GM18511 (cell line): ENCODE measurements around the gene MUC15.
"Not testable (repeated sequence)": the region's sequence is repeated elsewhere in the genome, so short reads cannot be mapped to it uniquely, and the experiment has no call there.

Experiments
- ATAC-seq: cut with Tn5 transposase; IDR thresholded peaks from one replicate; pipeline ENCODE4 v1.9.1; 2021; ENCODE audit warnings: mild to moderate bottlenecking, moderate library complexity; ENCODE audit not compliant: unreplicated experiment

MUC15 gene

GRCh38 chr11:26571861-26572654, at the start of gene MUC15:
TSS of gene MUC15 (minus strand) at chr11:26572263. CDS start at chr11:26567094, 5,169 bp downstream.
- no peak for ATAC-seq

- ATAC-seq: no peak
Observed at GRCh38 chr11:26621132-26621531, 49.1 kb upstream of the MUC15 start.

- ATAC-seq: no peak
Observed at GRCh38 chr11:26620282-26621045, 48.4 kb upstream of the MUC15 start.

- ATAC-seq: no peak
Observed at GRCh38 chr11:26618441-26618840, 46.4 kb upstream of the MUC15 start.

GRCh38 chr11:26613759-26614158, 41.7 kb upstream of the MUC15 start:
- ATAC-seq: no peak

GRCh38 chr11:26608507-26609146, 36.6 kb upstream of the MUC15 start:
- peak; percentile 43 for ATAC-seq

GRCh38 chr11:26607725-26608506, 35.9 kb upstream of the MUC15 start:
- ATAC-seq: peak; percentile 59

- no peak for ATAC-seq
Observed at GRCh38 chr11:26599876-26600434, 27.9 kb upstream of the MUC15 start.

GRCh38 chr11:26599425-26599824, 27.4 kb upstream of the MUC15 start:
- no peak for ATAC-seq

- no peak for ATAC-seq
Observed at GRCh38 chr11:26597899-26598298, 25.8 kb upstream of the MUC15 start.

GRCh38 chr11:26597049-26597689, 25.1 kb upstream of the MUC15 start:
- ATAC-seq: not testable (repeated sequence)

- ATAC-seq: not testable (repeated sequence)
Observed at GRCh38 chr11:26595207-26595865, 23.3 kb upstream of the MUC15 start.

- no peak for ATAC-seq
Observed at GRCh38 chr11:26593691-26594090, 21.6 kb upstream of the MUC15 start.

GRCh38 chr11:26587073-26587472, 15.0 kb upstream of the MUC15 start:
- ATAC-seq: no peak

GRCh38 chr11:26584818-26585217, 12.8 kb upstream of the MUC15 start:
- ATAC-seq: no peak

GRCh38 chr11:26583550-26583949, 11.5 kb upstream of the MUC15 start:
- ATAC-seq: no peak

- no peak for ATAC-seq
Observed at GRCh38 chr11:26580929-26581328, 8.9 kb upstream of the MUC15 start.

GRCh38 chr11:26579683-26580082, 7.6 kb upstream of the MUC15 start:
- ATAC-seq: no peak

GRCh38 chr11:26578998-26579661, 7.1 kb upstream of the MUC15 start:
- ATAC-seq: no peak
